DND-41 (cell line): ENCODE measurements around the gene SETD6.

Source experiments
- EZH2 ChIP-seq: IDR thresholded peaks from 3 replicates; pipeline ENCODE4 v1.6.1; 2012; ENCODE audit warnings: borderline replicate concordance, low read depth, mild to moderate bottlenecking, moderate library complexity, low read length, inconsistent platforms; ENCODE audit not compliant: severe bottlenecking
- TF ChIP-seq, protein P1 (sequence below): IDR thresholded peaks from 2 replicates; pipeline ENCODE4 v1.5.1; 2012; ENCODE audit warnings: borderline replicate concordance, low read length, moderate library complexity, mild to moderate bottlenecking; ENCODE audit not compliant: poor library complexity, severe bottlenecking; ENCODE audit errors: extremely low read depth

DNA sequence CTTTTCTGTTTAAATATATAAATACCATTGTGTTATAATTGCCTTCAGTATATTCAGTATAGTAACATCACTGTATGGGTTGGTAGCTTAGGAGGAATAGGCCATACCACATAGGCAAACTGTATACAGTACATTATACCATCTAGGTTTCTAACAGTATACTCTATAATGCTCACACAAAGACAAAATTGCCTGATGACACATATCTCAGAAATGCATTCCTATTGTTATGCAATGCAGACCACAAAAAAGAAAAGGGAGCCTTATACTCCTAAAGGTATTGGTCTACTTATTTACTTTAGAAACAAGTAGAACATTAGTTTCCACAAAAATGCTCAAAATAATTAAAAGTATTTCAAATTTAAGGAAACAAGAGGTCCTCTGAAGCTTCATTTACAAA, 47.9 kb downstream of the SETD6 start:
- TF ChIP-seq, protein P1, sequence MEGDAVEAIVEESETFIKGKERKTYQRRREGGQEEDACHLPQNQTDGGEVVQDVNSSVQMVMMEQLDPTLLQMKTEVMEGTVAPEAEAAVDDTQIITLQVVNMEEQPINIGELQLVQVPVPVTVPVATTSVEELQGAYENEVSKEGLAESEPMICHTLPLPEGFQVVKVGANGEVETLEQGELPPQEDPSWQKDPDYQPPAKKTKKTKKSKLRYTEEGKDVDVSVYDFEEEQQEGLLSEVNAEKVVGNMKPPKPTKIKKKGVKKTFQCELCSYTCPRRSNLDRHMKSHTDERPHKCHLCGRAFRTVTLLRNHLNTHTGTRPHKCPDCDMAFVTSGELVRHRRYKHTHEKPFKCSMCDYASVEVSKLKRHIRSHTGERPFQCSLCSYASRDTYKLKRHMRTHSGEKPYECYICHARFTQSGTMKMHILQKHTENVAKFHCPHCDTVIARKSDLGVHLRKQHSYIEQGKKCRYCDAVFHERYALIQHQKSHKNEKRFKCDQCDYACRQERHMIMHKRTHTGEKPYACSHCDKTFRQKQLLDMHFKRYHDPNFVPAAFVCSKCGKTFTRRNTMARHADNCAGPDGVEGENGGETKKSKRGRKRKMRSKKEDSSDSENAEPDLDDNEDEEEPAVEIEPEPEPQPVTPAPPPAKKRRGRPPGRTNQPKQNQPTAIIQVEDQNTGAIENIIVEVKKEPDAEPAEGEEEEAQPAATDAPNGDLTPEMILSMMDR, result no peak
- no peak for TF ChIP-seq EZH2
